AG10803 (cell line): Measurements from ENCODE around the gene ROPN1L.

Experiments
- DNase-seq: peaks from one replicate; pipeline ENCODE4 v3.0.0; 2010; ENCODE audit warnings: low read depth
- H3K4me3 ChIP-seq: 2 replicates; pipeline ENCODE4 v1.5.1; 2011; ENCODE audit warnings: mild to moderate bottlenecking, low read length, control low read depth
- CTCF ChIP-seq: conservative IDR thresholded peaks from 2 replicates; pipeline ENCODE4 v1.5.1; 2011; ENCODE audit warnings: mild to moderate bottlenecking, low read length, control low read depth, inconsistent platforms

ROPN1L gene

GRCh38 chr5:10440367-10440990, 1.2 kb upstream of the ROPN1L start:
- no peak for DNase-seq
- no peak for TF ChIP-seq CTCF
- no peak overlapping the region for H3K4me3 ChIP-seq

GRCh38 chr5:10441992-10442435, 335 bp downstream of the ROPN1L start:
- peak overlapping the region; percentile 80 for H3K4me3 ChIP-seq
- no peak for DNase-seq
- no peak for TF ChIP-seq CTCF

GRCh38 chr5:10442576-10442975, 897 bp downstream of the ROPN1L start:
- H3K4me3 ChIP-seq, result peak overlapping the region; percentile 80
- TF ChIP-seq CTCF, result no peak
- DNase-seq, result peak; percentile 53

- H3K4me3 ChIP-seq, result no peak overlapping the region
- DNase-seq, result no peak
- no peak for TF ChIP-seq CTCF
Observed at GRCh38 chr5:10445352-10445751, 3.7 kb downstream of the ROPN1L start.

GRCh38 chr5:10446490-10446889, 4.8 kb downstream of the ROPN1L start:
- TF ChIP-seq CTCF, result no peak
- H3K4me3 ChIP-seq, result no peak overlapping the region
- no peak for DNase-seq

GRCh38 chr5:10447041-10447440, 5.4 kb downstream of the ROPN1L start:
- H3K4me3 ChIP-seq, result no peak overlapping the region
- no peak for TF ChIP-seq CTCF
- no peak for DNase-seq

GRCh38 chr5:10448754-10449360, 7.2 kb downstream of the ROPN1L start:
- TF ChIP-seq CTCF, result no peak
- no peak for DNase-seq
- H3K4me3 ChIP-seq, result no peak overlapping the region
